Measurements from ENCODE around the gene TMEM51.

DNA sequence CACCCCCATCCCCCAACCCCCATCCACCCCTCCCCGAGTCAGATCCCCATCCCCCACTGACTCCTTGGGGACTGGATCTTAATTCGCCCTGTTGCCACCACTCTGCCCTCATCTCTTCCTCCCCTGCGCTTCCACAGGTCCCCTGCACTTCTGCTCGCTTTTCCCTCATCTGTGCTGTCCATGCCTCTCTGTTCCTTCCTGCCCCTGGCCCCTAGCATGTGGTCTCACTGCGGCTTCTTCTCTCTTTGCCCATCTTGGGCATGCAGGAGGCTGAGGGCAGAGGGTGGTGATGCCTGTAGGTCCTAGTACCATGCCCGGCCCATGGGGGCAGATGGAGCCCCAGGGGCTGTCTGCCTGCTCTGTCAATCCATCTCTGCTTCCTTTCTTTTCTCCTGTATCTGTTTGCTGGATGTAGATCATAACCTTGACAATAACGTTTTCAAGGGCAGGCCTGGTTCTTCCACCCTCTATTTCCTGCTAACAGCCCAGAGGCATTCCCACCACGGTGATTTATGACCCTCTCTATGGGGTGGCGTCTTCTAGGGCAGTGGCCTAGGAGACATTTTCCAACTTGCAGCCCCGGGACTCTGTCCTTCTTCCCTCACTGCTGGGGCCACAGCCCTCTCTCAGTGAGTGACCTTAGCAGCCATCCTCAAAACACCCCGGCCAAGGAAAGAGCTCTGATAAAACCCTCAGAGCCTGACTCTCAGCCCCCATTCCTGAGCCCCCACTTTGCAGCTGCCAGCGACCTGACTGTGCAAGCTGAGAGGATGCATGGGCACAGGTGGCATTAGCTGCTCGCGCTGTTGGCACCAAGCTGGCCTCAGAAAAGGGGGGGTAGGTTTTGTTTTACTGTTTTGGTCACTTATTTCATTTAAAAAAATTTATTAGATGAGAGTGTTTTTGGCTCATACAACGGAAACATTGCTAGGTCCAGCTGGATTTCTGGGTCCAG, 33.9 kb downstream of the TMEM51 start:
- TF ChIP-seq, protein P1, sequence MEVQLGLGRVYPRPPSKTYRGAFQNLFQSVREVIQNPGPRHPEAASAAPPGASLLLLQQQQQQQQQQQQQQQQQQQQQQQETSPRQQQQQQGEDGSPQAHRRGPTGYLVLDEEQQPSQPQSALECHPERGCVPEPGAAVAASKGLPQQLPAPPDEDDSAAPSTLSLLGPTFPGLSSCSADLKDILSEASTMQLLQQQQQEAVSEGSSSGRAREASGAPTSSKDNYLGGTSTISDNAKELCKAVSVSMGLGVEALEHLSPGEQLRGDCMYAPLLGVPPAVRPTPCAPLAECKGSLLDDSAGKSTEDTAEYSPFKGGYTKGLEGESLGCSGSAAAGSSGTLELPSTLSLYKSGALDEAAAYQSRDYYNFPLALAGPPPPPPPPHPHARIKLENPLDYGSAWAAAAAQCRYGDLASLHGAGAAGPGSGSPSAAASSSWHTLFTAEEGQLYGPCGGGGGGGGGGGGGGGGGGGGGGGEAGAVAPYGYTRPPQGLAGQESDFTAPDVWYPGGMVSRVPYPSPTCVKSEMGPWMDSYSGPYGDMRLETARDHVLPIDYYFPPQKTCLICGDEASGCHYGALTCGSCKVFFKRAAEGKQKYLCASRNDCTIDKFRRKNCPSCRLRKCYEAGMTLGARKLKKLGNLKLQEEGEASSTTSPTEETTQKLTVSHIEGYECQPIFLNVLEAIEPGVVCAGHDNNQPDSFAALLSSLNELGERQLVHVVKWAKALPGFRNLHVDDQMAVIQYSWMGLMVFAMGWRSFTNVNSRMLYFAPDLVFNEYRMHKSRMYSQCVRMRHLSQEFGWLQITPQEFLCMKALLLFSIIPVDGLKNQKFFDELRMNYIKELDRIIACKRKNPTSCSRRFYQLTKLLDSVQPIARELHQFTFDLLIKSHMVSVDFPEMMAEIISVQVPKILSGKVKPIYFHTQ (CRISPR knock-in tag; IDR thresholded peaks at IDR 0.05), result no peak
- TF ChIP-seq ESRRA (CRISPR knock-in tag; IDR thresholded peaks at IDR 0.05; ENCODE audit: borderline replicate concordance) (no peak), ZNF671 (CRISPR knock-in tag; IDR thresholded peaks at IDR 0.05) (no peak), ZNF138 (CRISPR knock-in tag; conservative IDR thresholded peaks at IDR 0.05) (no peak), ZNF219 (CRISPR knock-in tag; IDR thresholded peaks at IDR 0.05; ENCODE audit: borderline replicate concordance) (no peak), CBFB (CRISPR knock-in tag; IDR thresholded peaks at IDR 0.05; ENCODE audit: low read depth) (no peak)
- TF ChIP-seq, protein P2, sequence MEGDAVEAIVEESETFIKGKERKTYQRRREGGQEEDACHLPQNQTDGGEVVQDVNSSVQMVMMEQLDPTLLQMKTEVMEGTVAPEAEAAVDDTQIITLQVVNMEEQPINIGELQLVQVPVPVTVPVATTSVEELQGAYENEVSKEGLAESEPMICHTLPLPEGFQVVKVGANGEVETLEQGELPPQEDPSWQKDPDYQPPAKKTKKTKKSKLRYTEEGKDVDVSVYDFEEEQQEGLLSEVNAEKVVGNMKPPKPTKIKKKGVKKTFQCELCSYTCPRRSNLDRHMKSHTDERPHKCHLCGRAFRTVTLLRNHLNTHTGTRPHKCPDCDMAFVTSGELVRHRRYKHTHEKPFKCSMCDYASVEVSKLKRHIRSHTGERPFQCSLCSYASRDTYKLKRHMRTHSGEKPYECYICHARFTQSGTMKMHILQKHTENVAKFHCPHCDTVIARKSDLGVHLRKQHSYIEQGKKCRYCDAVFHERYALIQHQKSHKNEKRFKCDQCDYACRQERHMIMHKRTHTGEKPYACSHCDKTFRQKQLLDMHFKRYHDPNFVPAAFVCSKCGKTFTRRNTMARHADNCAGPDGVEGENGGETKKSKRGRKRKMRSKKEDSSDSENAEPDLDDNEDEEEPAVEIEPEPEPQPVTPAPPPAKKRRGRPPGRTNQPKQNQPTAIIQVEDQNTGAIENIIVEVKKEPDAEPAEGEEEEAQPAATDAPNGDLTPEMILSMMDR (IDR thresholded peaks at IDR 0.05), result no peak
